ENCODE measurements around the gene SYNDIG1. TPM values are rescaled to one million over a fixed set of nuclear protein-coding genes. Genes with fewer than 3 reads are reported as not detected.

SYNDIG1 gene
- total and polyA plus RNA-seq, 9 of the 15 experiments (the other 6 are each of a cell fraction or from before 2014, with no cell fraction given), result not detected

DNA sequence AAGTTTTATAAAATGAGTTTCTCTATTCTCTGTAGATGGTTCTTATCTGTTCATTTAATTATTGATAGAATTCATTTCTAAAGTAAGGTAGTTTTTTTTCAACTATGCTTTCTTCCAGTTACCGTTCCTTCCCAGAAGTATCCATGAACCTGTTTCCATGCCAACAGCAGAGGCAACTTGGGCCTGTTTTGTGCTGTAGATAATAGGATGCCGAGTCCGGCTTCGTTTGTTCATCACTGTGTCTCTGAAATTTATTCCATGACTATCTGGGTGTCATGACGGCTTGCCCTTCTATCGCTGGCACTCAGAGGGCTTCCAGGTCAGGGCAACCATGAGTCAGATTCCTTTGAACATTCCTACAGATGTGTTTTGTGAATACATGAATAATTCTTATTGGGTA lies 190.4 kb downstream of the SYNDIG1 start:
- no peaks in the 10 kb centered on the region for H3K4me1 ChIP-seq (replicated peaks in 1 of 2; ENCODE audit: control insufficient read depth in 2 of 2, insufficient read depth in 2 of 2, low read length in 2 of 2)
- in situ Hi-C loops (cut with MboI) (no loop called here), intact Hi-C loops (cut with micrococcal nuclease) (no loop called here)
- no peaks in the 10 kb centered on the region for H3K79me2 ChIP-seq (ENCODE audit: control insufficient read depth, insufficient read depth, low read length)
- no peak overlapping the region for H3K4me3 ChIP-seq
- no peak for ATAC-seq
- H3K9ac ChIP-seq (ENCODE audit: insufficient read depth in 1 of 2, low read depth in 2 of 2, low read length in 2 of 2), result no peak overlapping the region
- FAIRE-seq, result no peak
- H3K4me2 ChIP-seq (ENCODE audit: insufficient read depth, low read length), result no peak overlapping the region
- no TSS peak for BruUV-seq (replicated peaks)
- DNase-seq (ENCODE audit: extremely low read depth in 1 of 4, low spot score in 3 of 4), result no peak
- ChIA-PET POLR2A (interaction anchor here (0.6 kb wide), 2 partner anchors 11 to 768 kb away, joined by 3 read pairs; no protein-coding TSS in a partner anchor), CTCF (ENCODE audit: low intra/inter-chr PET ratio) (no interaction called here)
- no peaks in the 10 kb centered on the region for H3K36me3 ChIP-seq (ENCODE audit: control insufficient read depth, insufficient read depth, low read length)
- peaks cover 0 to 11% of the 10 kb centered on the region in 2 experiments; a peak in 2 of 5 replicates for H3K27me3 ChIP-seq (ENCODE audit: control insufficient read depth in 2 of 2, insufficient read depth in 2 of 2, low read length in 2 of 2)
- no peak for TF ChIP-seq ZFP91 (CRISPR knock-in tag; IDR thresholded peaks at IDR 0.05)
- no peaks in the 10 kb centered on the region for H4K20me1 ChIP-seq (replicated peaks; ENCODE audit: control insufficient read depth, insufficient read depth, low read length)
- no peak overlapping the region for H3K27ac ChIP-seq (ENCODE audit: extremely low read depth, low read depth, low read length)
- no peak overlapping the region for H2AFZ ChIP-seq (ENCODE audit: low read depth, low read length)
- H3K9me1 ChIP-seq (ENCODE audit: control insufficient read depth, insufficient read depth, low read length), result no peaks in the 10 kb centered on the region
- no peaks in the 10 kb centered on the region for H3K9me3 ChIP-seq (replicated peaks; ENCODE audit: control insufficient read depth, insufficient read depth, low read depth, low read length)
- 0% methylated on average over 4 of the region's 6 CpGs for WGBS (ENCODE audit: insufficient coverage, low coverage, missing lambda C conversion rate)

DNA sequence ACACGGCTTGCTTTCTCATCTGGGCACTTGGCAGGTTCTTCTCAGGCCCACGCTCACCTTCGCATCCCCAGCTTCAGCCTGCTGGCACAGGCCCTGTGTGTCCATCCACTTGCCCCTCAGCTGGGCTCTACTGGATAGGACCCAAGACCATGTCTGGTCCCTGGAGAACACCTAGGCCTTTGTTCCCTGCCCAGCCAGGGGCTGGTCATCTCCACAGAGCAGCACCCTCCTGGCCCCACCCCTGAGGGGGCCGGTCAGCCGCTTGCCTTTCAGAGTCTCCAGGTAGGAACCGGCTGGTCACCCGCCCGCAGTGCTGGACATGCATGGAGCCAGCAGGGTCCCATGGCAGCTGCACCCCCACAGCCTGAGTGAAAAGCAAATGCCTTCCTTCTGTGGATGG lies 191.2 kb downstream of the SYNDIG1 start:
- H3K27ac ChIP-seq (ENCODE audit: extremely low read depth, low read depth, low read length), result no peak overlapping the region
- TF ChIP-seq MAZ (CRISPR knock-in tag; conservative IDR thresholded peaks at IDR 0.05 in 1 of 2, IDR thresholded peaks at IDR 0.05 in 1 of 2), result no peak
- TF ChIP-seq TAL1 (IDR thresholded peaks at IDR 0.05), result no peak
- TF ChIP-seq CREBBP (IDR thresholded peaks at IDR 0.05; ENCODE audit: low read depth, low read length), result no peak
- no peak for TF ChIP-seq ATF6 (CRISPR knock-in tag; IDR thresholded peaks at IDR 0.05)
- TF ChIP-seq, protein P1, sequence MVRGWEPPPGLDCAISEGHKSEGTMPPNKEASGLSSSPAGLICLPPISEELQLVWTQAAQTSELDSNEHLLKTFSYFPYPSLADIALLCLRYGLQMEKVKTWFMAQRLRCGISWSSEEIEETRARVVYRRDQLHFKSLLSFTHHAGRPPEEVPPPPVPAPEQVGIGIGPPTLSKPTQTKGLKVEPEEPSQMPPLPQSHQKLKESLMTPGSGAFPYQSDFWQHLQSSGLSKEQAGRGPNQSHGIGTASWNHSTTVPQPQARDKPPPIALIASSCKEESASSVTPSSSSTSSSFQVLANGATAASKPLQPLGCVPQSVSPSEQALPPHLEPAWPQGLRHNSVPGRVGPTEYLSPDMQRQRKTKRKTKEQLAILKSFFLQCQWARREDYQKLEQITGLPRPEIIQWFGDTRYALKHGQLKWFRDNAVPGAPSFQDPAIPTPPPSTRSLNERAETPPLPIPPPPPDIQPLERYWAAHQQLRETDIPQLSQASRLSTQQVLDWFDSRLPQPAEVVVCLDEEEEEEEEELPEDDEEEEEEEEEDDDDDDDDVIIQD (CRISPR knock-in tag; IDR thresholded peaks at IDR 0.05), result no peak
- TF ChIP-seq ZNF197 (CRISPR knock-in tag; IDR thresholded peaks at IDR 0.05; ENCODE audit: low read depth), result no peak
- TF ChIP-seq, protein P2, sequence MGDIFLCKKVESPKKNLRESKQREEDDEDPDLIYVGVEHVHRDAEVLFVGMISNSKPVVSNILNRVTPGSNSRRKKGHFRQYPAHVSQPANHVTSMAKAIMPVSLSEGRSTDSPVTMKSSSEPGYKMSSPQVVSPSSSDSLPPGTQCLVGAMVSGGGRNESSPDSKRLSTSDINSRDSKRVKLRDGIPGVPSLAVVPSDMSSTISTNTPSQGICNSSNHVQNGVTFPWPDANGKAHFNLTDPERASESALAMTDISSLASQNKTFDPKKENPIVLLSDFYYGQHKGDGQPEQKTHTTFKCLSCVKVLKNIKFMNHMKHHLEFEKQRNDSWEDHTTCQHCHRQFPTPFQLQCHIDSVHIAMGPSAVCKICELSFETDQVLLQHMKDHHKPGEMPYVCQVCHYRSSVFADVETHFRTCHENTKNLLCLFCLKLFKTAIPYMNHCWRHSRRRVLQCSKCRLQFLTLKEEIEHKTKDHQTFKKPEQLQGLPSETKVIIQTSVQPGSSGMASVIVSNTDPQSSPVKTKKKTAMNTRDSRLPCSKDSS (IDR thresholded peaks at IDR 0.05; ENCODE audit: low read depth, partially characterized antibody), result no peak
- TF ChIP-seq ZNF696 (CRISPR knock-in tag; conservative IDR thresholded peaks at IDR 0.05), result no peak

More for the DNA sequence above, 191.2 kb downstream of the SYNDIG1 start:
- Histone ChIP-seq H3K4me2 (ENCODE audit: insufficient read depth, low read length) (no peak overlapping the region), H2AFZ (ENCODE audit: low read depth, low read length) (no peak overlapping the region), H3K4me1 (replicated peaks in 1 of 2; ENCODE audit: control insufficient read depth in 2 of 2, insufficient read depth in 2 of 2, low read length in 2 of 2) (no peaks in the 10 kb centered on the region), H3K9me1 (ENCODE audit: control insufficient read depth, insufficient read depth, low read length) (no peaks in the 10 kb centered on the region), H3K9me3 (replicated peaks; ENCODE audit: control insufficient read depth, insufficient read depth, low read depth, low read length) (no peaks in the 10 kb centered on the region), H3K4me3 (no peak overlapping the region), H3K79me2 (ENCODE audit: control insufficient read depth, insufficient read depth, low read length) (no peaks in the 10 kb centered on the region), H3K36me3 (ENCODE audit: control insufficient read depth, insufficient read depth, low read length) (no peaks in the 10 kb centered on the region), H3K9ac (ENCODE audit: insufficient read depth in 1 of 2, low read depth in 2 of 2, low read length in 2 of 2) (no peak overlapping the region), H4K20me1 (replicated peaks; ENCODE audit: control insufficient read depth, insufficient read depth, low read length) (no peaks in the 10 kb centered on the region), H3K27me3 (ENCODE audit: control insufficient read depth in 2 of 2, insufficient read depth in 2 of 2, low read length in 2 of 2) (peaks cover 0 to 11% of the 10 kb centered on the region in 2 experiments; a peak in 2 of 5 replicates)
- DNase-seq (ENCODE audit: extremely low read depth in 1 of 4, low spot score in 3 of 4) (no peak), FAIRE-seq (no peak), ATAC-seq (no peak)
- intact Hi-C loops (cut with micrococcal nuclease) (no loop called here), in situ Hi-C loops (cut with MboI) (no loop called here)
- POLR2A ChIA-PET, result no interaction called here
- CTCF ChIA-PET (ENCODE audit: low intra/inter-chr PET ratio), result no interaction called here
- BruUV-seq (replicated peaks), result no TSS peak
- 0% methylated on average over 5 of the region's 8 CpGs for WGBS (ENCODE audit: insufficient coverage, low coverage, missing lambda C conversion rate)
